IMR-90 (cell line): ENCODE measurements around the gene NEUROG1. TPM values are rescaled to one million over a fixed set of nuclear protein-coding genes. Genes with fewer than 3 reads are reported as not detected.
A peak's percentile ranks its signal among the peaks of the same experiment; 100 is the strongest.

ENCODE experiments used
- ATAC-seq: fragments of 200-7000 bp; cut with Tn5 transposase; 2 replicates; pipeline ENCODE4 v1.9.1; 2020; ENCODE audit warnings: low read depth, mild to moderate bottlenecking, moderate library complexity
- BruUV-seq: library from RNA; stranded (reverse); fragments of 400-500 nt; replicated peaks from 2 replicates; lab custom pipeline; 2021; lab: Mats Ljungman, UMichigan
- CTCF ChIA-PET: fragments of 300-600 bp; formaldehyde crosslinking; extraction: SDS; loops from one replicate; lab custom pipeline; 2021; ENCODE audit warnings: antibody characterized with exemption; lab: Yijun Ruan, JAX
- POLR2A ChIA-PET: fragments of 300-600 bp; sonication (Branson Sonifier 250); formaldehyde crosslinking; loops from one replicate; lab custom pipeline; 2022; ENCODE audit warnings: antibody characterized with exemption; ENCODE audit not compliant: unreplicated experiment; lab: Charles Lee
- DNase-seq: peaks from one replicate; pipeline ENCODE4 v3.0.0; 2013
- H2AFZ ChIP-seq: replicated peaks from 2 replicates; pipeline ENCODE3; 2013; ENCODE audit warnings: low read length, mild to moderate bottlenecking; ENCODE audit not compliant: poor library complexity
- H2AK5ac ChIP-seq: 2 replicates; pipeline ENCODE4 v1.6.1; 2013; ENCODE audit warnings: low read depth, low read length, inconsistent platforms
- H2AK9ac ChIP-seq: replicated peaks from 2 replicates; pipeline ENCODE3; 2013; ENCODE audit warnings: mild to moderate bottlenecking, low read depth, low read length, moderate library complexity; ENCODE audit not compliant: poor library complexity
- H2BK120ac ChIP-seq: 2 replicates; pipeline ENCODE4 v1.6.1; 2013; ENCODE audit warnings: low read depth, low read length, inconsistent platforms
- H2BK15ac ChIP-seq: 3 replicates; pipeline ENCODE4 v1.6.1; 2013; ENCODE audit warnings: low read depth, low read length, inconsistent platforms
- H2BK20ac ChIP-seq: 2 replicates; pipeline ENCODE4 v1.6.1; 2013; ENCODE audit warnings: low read depth, mild to moderate bottlenecking, inconsistent platforms, low read length, moderate library complexity
- H2BK5ac ChIP-seq: 2 replicates; pipeline ENCODE4 v1.6.1; 2013; ENCODE audit warnings: mild to moderate bottlenecking, low read depth, low read length, inconsistent platforms; ENCODE audit not compliant: poor library complexity, severe bottlenecking
- H3K14ac ChIP-seq: replicated peaks from 2 replicates; pipeline ENCODE4 v1.6.1; 2013; ENCODE audit warnings: low read depth, low read length, inconsistent platforms
- H3K18ac ChIP-seq: 2 replicates; pipeline ENCODE4 v1.6.1; 2013; ENCODE audit warnings: low read depth, low read length, control low read depth
- H3K23ac ChIP-seq: 2 replicates; pipeline ENCODE4 v1.6.1; 2013; ENCODE audit warnings: low read depth, low read length, inconsistent platforms
- H3K27ac ChIP-seq: 2 replicates; pipeline ENCODE4 v1.5.1; 2013; ENCODE audit warnings: mild to moderate bottlenecking, control low read depth, low read length; ENCODE audit not compliant: insufficient read depth
- H3K27me3 ChIP-seq: 2 replicates; pipeline ENCODE4 v1.6.1; 2013; ENCODE audit warnings: low read length; ENCODE audit not compliant: control insufficient read depth, insufficient read depth
- H3K36me3 ChIP-seq: 2 replicates; pipeline ENCODE4 v1.6.1; 2013; ENCODE audit warnings: low read length, mixed read lengths; ENCODE audit not compliant: control insufficient read depth, insufficient read depth
- H3K4ac ChIP-seq: 2 replicates; pipeline ENCODE4 v1.6.1; 2013; ENCODE audit warnings: low read depth, low read length, inconsistent platforms
- H3K4me1 ChIP-seq: 2 replicates; pipeline ENCODE4 v1.6.1; 2013; ENCODE audit warnings: low read length, mixed read lengths; ENCODE audit not compliant: control insufficient read depth, insufficient read depth
- H3K4me2 ChIP-seq: 2 replicates; pipeline ENCODE4 v1.6.1; 2013; ENCODE audit warnings: low read depth, mild to moderate bottlenecking, control low read depth, low read length, moderate library complexity
- H3K4me3 ChIP-seq: 2 replicates; pipeline ENCODE4 v1.5.1; 2013; ENCODE audit warnings: low read depth, mild to moderate bottlenecking, control low read depth, low read length, moderate library complexity; ENCODE audit not compliant: insufficient read depth
- H3K56ac ChIP-seq: 2 replicates; pipeline ENCODE4 v1.6.1; 2013; ENCODE audit warnings: low read length, inconsistent platforms; ENCODE audit not compliant: insufficient read depth; ENCODE audit errors: extremely low read depth
- H3K79me1 ChIP-seq, 2 experiments: 2 replicates each; pipeline ENCODE4 v1.6.1; 2013; ENCODE audit warnings: low read length in 2 of 2, inconsistent platforms in 1 of 2, low read depth in 1 of 2
- H3K9ac ChIP-seq: 2 replicates; pipeline ENCODE4 v1.6.1; 2013; ENCODE audit warnings: low read depth, low read length, control low read depth
- H3K9me1 ChIP-seq: 2 replicates; pipeline ENCODE4 v1.6.1; 2013; ENCODE audit warnings: low read length, inconsistent platforms; ENCODE audit not compliant: insufficient read depth
- H3K9me3 ChIP-seq: 2 replicates; pipeline ENCODE4 v1.6.1; 2013; ENCODE audit warnings: low read length; ENCODE audit not compliant: control insufficient read depth, insufficient read depth
- H4K20me1 ChIP-seq: 2 replicates; pipeline ENCODE4 v1.6.1; 2013; ENCODE audit warnings: low read length, inconsistent platforms; ENCODE audit not compliant: insufficient read depth
- H4K5ac ChIP-seq: 2 replicates; pipeline ENCODE4 v1.6.1; 2013; ENCODE audit warnings: mild to moderate bottlenecking, low read depth, low read length, control low read depth
- H4K8ac ChIP-seq, 2 experiments: 2 replicates each; pipeline ENCODE4 v1.6.1; 2013; ENCODE audit warnings: low read depth in 2 of 2, low read length in 2 of 2, control low read depth in 1 of 2, inconsistent platforms in 1 of 2
- H4K91ac ChIP-seq: 2 replicates; pipeline ENCODE4 v1.6.1; 2013; ENCODE audit warnings: low read depth, low read length, inconsistent platforms; ENCODE audit not compliant: insufficient read depth
- BHLHE40 ChIP-seq: fragments of 150-350 bp; IDR thresholded peaks from 2 replicates; pipeline ENCODE4 v1.6.1; 2016; ENCODE audit warnings: mild to moderate bottlenecking, low read depth, low read length
- CTCF ChIP-seq: conservative IDR thresholded peaks from 2 replicates; pipeline ENCODE4 v1.5.1; 2012; ENCODE audit warnings: mild to moderate bottlenecking, low read depth, low read length, improper control_type of control experiment
- FOS ChIP-seq: fragments of 150-350 bp; IDR thresholded peaks from 2 replicates; pipeline ENCODE4 v1.6.1; 2016; ENCODE audit warnings: low read depth, low read length
- NFE2L2 ChIP-seq: fragments of 150-350 bp; IDR thresholded peaks from 2 replicates; pipeline ENCODE4 v1.6.1; 2016; ENCODE audit warnings: low read depth, mild to moderate bottlenecking, low read length
- RAD21 ChIP-seq: IDR thresholded peaks from 2 replicates; pipeline ENCODE4 v1.6.1; 2012; ENCODE audit warnings: low read length, improper control_type of control experiment
- RFX5 ChIP-seq: IDR thresholded peaks from 2 replicates; pipeline ENCODE4 v1.8.0; 2012; ENCODE audit warnings: low read depth, mild to moderate bottlenecking, low read length, moderate library complexity
- SMC3 ChIP-seq: fragments of 150-350 bp; IDR thresholded peaks from 2 replicates; pipeline ENCODE4 v1.6.1; 2016; ENCODE audit warnings: low read depth, mild to moderate bottlenecking, antibody characterized with exemption, low read length, moderate library complexity
- USF2 ChIP-seq: fragments of 150-350 bp; IDR thresholded peaks from 2 replicates; pipeline ENCODE4 v1.6.1; 2017; ENCODE audit warnings: mild to moderate bottlenecking, antibody characterized with exemption, low read length, low read depth
- WGBS, 2 experiments: methylation state at CpG; one replicate each; pipeline versions ENCODE4 v1.1.5 to v1.1.7; 2013; ENCODE audit warnings: missing lambda C conversion rate in 2 of 2; ENCODE audit not compliant: insufficient read length in 1 of 2; ENCODE audit errors: extremely low coverage in 2 of 2; 5-methylcytosine and 5-hydroxymethylcytosine counted together
- dilution Hi-C: fragments of 300-500 bp; cut with HindIII; formaldehyde crosslinking; loops from one replicate; pipeline ENCODE4 v1.14.3; 2018; ENCODE audit warnings: low sequenced_read_pairs; ENCODE audit not compliant: unreplicated experiment
- in situ Hi-C: fragments of 300-500 bp; cut with MboI; formaldehyde crosslinking; loops from 3 replicates; pipeline ENCODE4 v1.14.3; 2019; ENCODE audit warnings: low sequenced_read_pairs, inconsistent platforms, mixed read lengths
- intact Hi-C: fragments of 100-400 bp; cut with micrococcal nuclease; formaldehyde crosslinking; loops from 2 replicates; pipeline ENCODE4 v1.10.0; 2022
- polyA plus RNA-seq, 3 experiments: library from polyadenylated mRNA; depleted of rRNA; stranded (reverse); fragments of >200 nt; gene quantifications; 2 replicates each; pipeline ENCODE4 v1.2.3, GENCODE V29; 2012; ENCODE audit warnings: low replicate concordance in 1 of 3
- total RNA-seq: library from RNA; depleted of rRNA; stranded (reverse); fragments of >200 nt; gene quantifications from 2 replicates; pipeline ENCODE4 v1.2.3, GENCODE V29; 2012

NEUROG1 gene
- total and polyA plus RNA-seq, 2 of the 4 experiments (the other 2 are of a cell fraction), result not detected

GRCh38 chr5:135565725-135566421 lies 30.1 kb upstream of the NEUROG1 start:
- H3K9me1 ChIP-seq, result no peaks in the 10 kb centered on the region
- no peaks in the 10 kb centered on the region for H3K36me3 ChIP-seq
- in situ Hi-C loops (loop anchor here (10.0 to 25.0 kb wide), 2 partner anchors 269 to 646 kb away; partner anchors contain the start of gene SLC25A48), dilution Hi-C loops (loop anchor here (25.0 kb wide), 1 partner anchor 104 kb away; the partner anchor contains the start of gene TIFAB), intact Hi-C loops (loop anchor here (10.0 kb wide), 1 partner anchor 649 kb away; no protein-coding TSS in a partner anchor)
- H3K23ac ChIP-seq, result no peak overlapping the region
- H3K4me2 ChIP-seq, result no peak overlapping the region
- peaks cover 17% of the 10 kb centered on the region for H3K27me3 ChIP-seq
- no peak overlapping the region for H2BK5ac ChIP-seq
- no peak overlapping the region for H2BK15ac ChIP-seq
- H3K4me3 ChIP-seq, result no peak overlapping the region
- no TSS peak for BruUV-seq
- no peak overlapping the region for H3K14ac ChIP-seq
- H3K79me1 ChIP-seq, result no peaks in the 10 kb centered on the region
- H3K4me1 ChIP-seq, result no peaks in the 10 kb centered on the region
- H3K4ac ChIP-seq, result no peak overlapping the region
- no peak overlapping the region for H4K8ac ChIP-seq
- DNase-seq (peak; percentile 52), ATAC-seq (peak; percentile 74)
- H2AK5ac ChIP-seq, result no peak overlapping the region
- TF ChIP-seq RAD21 (peak; percentile 44), USF2 (no peak), RFX5 (no peak), CTCF (peak; percentile 80), SMC3 (peak; percentile 64), FOS (no peak), NFE2L2 (no peak), BHLHE40 (no peak)
- ChIA-PET CTCF (interaction anchor here (0.7 to 5.4 kb wide), 18 partner anchors 11 to 269 kb away, joined by 3 to 56 read pairs (median 5); partner anchors contain the start of gene SLC25A48), POLR2A (interaction anchor here (0.6 kb wide), 1 partner anchor 14 kb away, joined by 3 read pairs; no protein-coding TSS in a partner anchor)
- no peak overlapping the region for H3K18ac ChIP-seq
- WGBS, 2 experiments, result 45% methylated on average over 2 of the region's 16 CpGs; no CpG with 5 or more reads in 1 of the 2 experiments
- no peak overlapping the region for H3K56ac ChIP-seq
- H2AK9ac ChIP-seq, result no peak overlapping the region
- H4K5ac ChIP-seq, result no peak overlapping the region
- no peak overlapping the region for H4K91ac ChIP-seq
- no peak overlapping the region for H3K27ac ChIP-seq
- no peak overlapping the region for H2BK120ac ChIP-seq
- H2BK20ac ChIP-seq, result no peak overlapping the region
- H3K9me3 ChIP-seq, result no peaks in the 10 kb centered on the region
- H3K9ac ChIP-seq, result no peak overlapping the region
- H4K20me1 ChIP-seq, result no peaks in the 10 kb centered on the region
- peak overlapping the region; percentile 24 for H2AFZ ChIP-seq
